ENCODE results near the gene MMP17. TPM values are rescaled to one million over a fixed set of nuclear protein-coding genes. Genes with fewer than 3 reads are reported as not detected.

The MMP17 gene
- polyA plus RNA-seq, 4 donors: 2.5 to 4.5 TPM; not detected in 2

DNA sequence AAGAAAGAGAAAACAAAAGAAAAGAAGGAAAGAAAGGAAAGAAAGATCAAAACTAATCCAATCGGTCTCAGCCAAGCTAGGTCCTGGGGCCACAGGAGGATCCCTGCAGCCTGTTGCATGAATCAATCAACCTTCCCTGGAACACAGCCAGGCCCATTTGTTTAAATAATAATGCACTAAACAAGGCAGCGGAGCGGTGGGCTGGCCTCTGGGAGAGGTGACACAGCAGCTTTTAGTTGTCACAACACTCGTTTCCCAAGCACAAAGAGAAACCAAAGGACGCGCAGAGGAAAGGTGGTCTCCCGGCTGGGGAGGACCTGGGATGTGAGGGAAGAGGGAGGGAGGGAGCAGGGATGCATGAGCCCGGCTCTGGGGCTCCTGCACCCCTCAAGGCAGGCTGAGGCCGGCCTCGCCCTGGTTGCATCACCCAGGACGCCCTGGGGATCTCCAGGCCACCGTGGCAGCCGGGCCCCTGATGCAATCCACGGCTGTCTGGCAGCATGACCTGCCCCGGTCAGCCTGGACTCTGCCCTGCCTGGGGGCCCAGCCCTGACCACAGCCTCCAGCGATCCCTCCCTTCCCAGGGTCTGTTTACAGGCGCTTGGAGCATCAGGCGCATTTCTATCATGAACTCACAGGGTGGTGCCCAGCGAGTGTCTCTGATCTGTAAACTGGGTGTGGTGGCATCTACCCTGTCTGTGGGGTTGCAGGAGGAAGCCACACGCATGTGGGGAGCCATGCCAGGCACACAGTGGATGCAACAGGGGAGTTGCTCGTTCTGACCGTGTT is 32.5 kb downstream of the MMP17 start:
- DNase-seq: peak; percentile 9 to 91
- H3K9me3 ChIP-seq (ENCODE audit: control insufficient read depth in 2 of 2, insufficient read depth in 1 of 2, low read depth in 1 of 2, low read length in 1 of 2): no peaks in the 10 kb centered on the region
- no peaks in the 10 kb centered on the region for H3K36me3 ChIP-seq (ENCODE audit: control insufficient read depth in 3 of 3, insufficient read depth in 2 of 3, low read depth in 1 of 3, low read length in 3 of 3)
- peak overlapping the region in 1 of 3 donors; percentile 29 for H3K4me3 ChIP-seq (ENCODE audit: low read depth in 1 of 3, low read length in 3 of 3)
- FAIRE-seq: no peak
- H3K4me1 ChIP-seq (ENCODE audit: control insufficient read depth in 3 of 3, insufficient read depth in 2 of 3, low read depth in 1 of 3, low read length in 2 of 3): peaks cover 0 to 28% (median 0%) of the 10 kb centered on the region in 3 donors
- H3K27ac ChIP-seq (ENCODE audit: low read depth in 1 of 3, low read length in 2 of 3): peak overlapping the region in 1 of 3 donors; percentile 74
- 9 to 25% (median 14%) methylated on average over 17 to 22 of the region's 22 CpGs for WGBS, 3 donors
- H3K27me3 ChIP-seq (ENCODE audit: control insufficient read depth in 3 of 3, insufficient read depth in 3 of 3, low read length in 3 of 3): peaks cover 0 to 15% (median 0%) of the 10 kb centered on the region in 3 donors

DNA sequence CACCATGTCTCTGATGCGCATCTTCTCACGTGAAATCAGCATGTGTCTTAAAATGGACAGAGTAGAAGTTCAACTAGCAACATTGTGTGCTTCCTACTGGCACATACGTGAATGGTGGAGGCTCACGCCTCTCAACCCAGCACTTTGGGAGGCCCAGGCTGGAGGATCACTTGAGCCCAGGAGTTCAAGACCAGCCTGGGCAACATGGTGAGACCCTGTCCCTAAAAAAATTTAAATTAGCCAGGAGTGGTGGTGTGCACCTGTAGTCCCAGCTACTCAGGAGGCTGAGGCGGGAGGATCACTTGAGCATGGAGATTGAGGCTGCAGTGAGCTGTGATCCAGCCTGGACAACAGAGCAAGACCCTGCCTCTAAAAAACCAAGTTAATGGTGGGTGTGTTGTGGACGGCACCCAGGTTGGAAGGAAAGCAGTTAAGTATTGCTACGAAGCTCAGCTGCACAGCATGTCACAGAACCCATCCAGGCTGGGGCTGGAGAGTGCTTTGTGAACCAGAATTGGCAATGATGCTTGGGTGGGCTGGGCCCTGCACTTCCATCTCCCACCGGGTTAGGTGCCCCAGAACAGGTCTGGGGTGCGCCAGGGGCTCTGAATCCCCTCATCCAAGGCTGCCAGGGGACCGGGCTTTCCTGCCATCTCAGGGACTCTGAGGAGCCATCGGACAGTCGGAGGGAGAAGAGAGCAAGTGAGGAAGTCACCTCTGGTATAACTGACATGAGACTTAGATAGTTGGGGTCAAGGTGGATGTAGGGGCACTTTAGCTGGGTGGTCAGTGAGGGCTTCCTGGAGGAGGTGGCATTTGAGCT is 33.3 kb downstream of the MMP17 start:
- 80 to 90% (median 81%) methylated on average over 12 of the region's 12 CpGs for WGBS, 3 donors
- DNase-seq (no peak), FAIRE-seq (no peak)
- Histone ChIP-seq H3K4me1 (ENCODE audit: control insufficient read depth in 3 of 3, insufficient read depth in 2 of 3, low read depth in 1 of 3, low read length in 2 of 3) (peaks cover 0 to 28% (median 0%) of the 10 kb centered on the region in 3 donors), H3K9me3 (ENCODE audit: control insufficient read depth in 2 of 2, insufficient read depth in 1 of 2, low read depth in 1 of 2, low read length in 1 of 2) (no peaks in the 10 kb centered on the region), H3K27ac (ENCODE audit: low read depth in 1 of 3, low read length in 2 of 3) (peak overlapping the region in 1 of 3 donors; percentile 74), H3K27me3 (ENCODE audit: control insufficient read depth in 3 of 3, insufficient read depth in 3 of 3, low read length in 3 of 3) (peaks cover 0 to 7% (median 0%) of the 10 kb centered on the region in 3 donors), H3K36me3 (ENCODE audit: control insufficient read depth in 3 of 3, insufficient read depth in 2 of 3, low read depth in 1 of 3, low read length in 3 of 3) (no peaks in the 10 kb centered on the region), H3K4me3 (ENCODE audit: low read depth in 1 of 3, low read length in 3 of 3) (no peak overlapping the region)

DNA sequence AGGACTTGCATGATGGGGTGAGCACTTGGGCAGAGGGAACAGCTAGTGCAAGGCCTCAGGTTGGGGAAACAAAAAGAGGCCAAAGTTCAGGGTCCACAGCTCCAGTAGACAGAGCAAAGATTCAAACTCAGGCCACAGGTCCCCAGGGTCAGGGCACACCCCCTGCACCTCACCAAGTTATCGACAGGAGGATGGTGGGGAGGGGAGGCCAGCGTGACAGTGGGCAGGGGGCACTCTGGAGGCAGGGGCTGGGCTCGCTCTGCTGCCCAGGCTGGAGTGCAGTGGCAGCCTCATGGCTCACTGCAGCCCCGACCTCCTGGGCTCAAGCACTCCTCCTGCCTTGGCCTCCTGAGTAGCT is 33.9 kb downstream of the MMP17 start:
- H3K9me3 ChIP-seq (ENCODE audit: control insufficient read depth in 2 of 2, insufficient read depth in 1 of 2, low read depth in 1 of 2, low read length in 1 of 2): no peaks in the 10 kb centered on the region
- WGBS, 3 donors: 36 to 55% (median 42%) methylated on average over 4 of the region's 4 CpGs
- H3K27ac ChIP-seq (ENCODE audit: low read depth in 1 of 3, low read length in 2 of 3): no peak overlapping the region
- H3K4me1 ChIP-seq (ENCODE audit: control insufficient read depth in 3 of 3, insufficient read depth in 2 of 3, low read depth in 1 of 3, low read length in 2 of 3): peaks cover 0 to 28% (median 0%) of the 10 kb centered on the region in 3 donors
- no peak for DNase-seq
- no peak overlapping the region for H3K4me3 ChIP-seq (ENCODE audit: low read depth in 1 of 3, low read length in 3 of 3)
- no peaks in the 10 kb centered on the region for H3K36me3 ChIP-seq (ENCODE audit: control insufficient read depth in 3 of 3, insufficient read depth in 2 of 3, low read depth in 1 of 3, low read length in 3 of 3)
- H3K27me3 ChIP-seq (ENCODE audit: control insufficient read depth in 3 of 3, insufficient read depth in 3 of 3, low read length in 3 of 3): peaks cover 0 to 5% (median 0%) of the 10 kb centered on the region in 3 donors
- FAIRE-seq: no peak

DNA sequence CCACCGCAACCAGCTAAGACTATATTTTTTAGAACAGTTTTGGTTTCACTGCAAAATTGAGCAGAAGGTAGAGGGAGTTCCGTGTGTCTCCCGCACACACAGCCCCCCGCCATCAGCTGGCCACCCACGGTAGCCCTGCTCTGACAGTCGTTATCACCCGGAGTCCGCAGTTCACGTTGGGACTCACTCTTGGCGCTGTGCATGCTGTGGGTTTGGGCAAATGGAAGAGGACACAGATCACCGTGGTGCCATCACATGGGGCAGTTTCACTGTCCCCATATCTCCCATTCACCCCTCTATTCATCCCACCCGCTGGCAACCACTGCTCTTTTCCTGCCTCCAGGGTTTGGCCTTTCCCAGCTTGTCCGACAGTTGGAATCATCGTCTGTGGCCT is 34.4 kb downstream of the MMP17 start:
- DNase-seq (no peak), FAIRE-seq (no peak)
- H3K4me3 ChIP-seq (ENCODE audit: low read depth in 1 of 3, low read length in 3 of 3): no peak overlapping the region
- no peaks in the 10 kb centered on the region for H3K36me3 ChIP-seq (ENCODE audit: control insufficient read depth in 3 of 3, insufficient read depth in 2 of 3, low read depth in 1 of 3, low read length in 3 of 3)
- peaks cover 0 to 28% (median 0%) of the 10 kb centered on the region in 3 donors for H3K4me1 ChIP-seq (ENCODE audit: control insufficient read depth in 3 of 3, insufficient read depth in 2 of 3, low read depth in 1 of 3, low read length in 2 of 3)
- H3K27me3 ChIP-seq (ENCODE audit: control insufficient read depth in 3 of 3, insufficient read depth in 3 of 3, low read length in 3 of 3): peaks cover 0 to 5% (median 0%) of the 10 kb centered on the region in 3 donors
- H3K27ac ChIP-seq (ENCODE audit: low read depth in 1 of 3, low read length in 2 of 3): no peak overlapping the region
- 43 to 67% (median 55%) methylated on average over 14 of the region's 14 CpGs for WGBS, 3 donors
- H3K9me3 ChIP-seq (ENCODE audit: control insufficient read depth in 2 of 2, insufficient read depth in 1 of 2, low read depth in 1 of 2, low read length in 1 of 2): no peaks in the 10 kb centered on the region

DNA sequence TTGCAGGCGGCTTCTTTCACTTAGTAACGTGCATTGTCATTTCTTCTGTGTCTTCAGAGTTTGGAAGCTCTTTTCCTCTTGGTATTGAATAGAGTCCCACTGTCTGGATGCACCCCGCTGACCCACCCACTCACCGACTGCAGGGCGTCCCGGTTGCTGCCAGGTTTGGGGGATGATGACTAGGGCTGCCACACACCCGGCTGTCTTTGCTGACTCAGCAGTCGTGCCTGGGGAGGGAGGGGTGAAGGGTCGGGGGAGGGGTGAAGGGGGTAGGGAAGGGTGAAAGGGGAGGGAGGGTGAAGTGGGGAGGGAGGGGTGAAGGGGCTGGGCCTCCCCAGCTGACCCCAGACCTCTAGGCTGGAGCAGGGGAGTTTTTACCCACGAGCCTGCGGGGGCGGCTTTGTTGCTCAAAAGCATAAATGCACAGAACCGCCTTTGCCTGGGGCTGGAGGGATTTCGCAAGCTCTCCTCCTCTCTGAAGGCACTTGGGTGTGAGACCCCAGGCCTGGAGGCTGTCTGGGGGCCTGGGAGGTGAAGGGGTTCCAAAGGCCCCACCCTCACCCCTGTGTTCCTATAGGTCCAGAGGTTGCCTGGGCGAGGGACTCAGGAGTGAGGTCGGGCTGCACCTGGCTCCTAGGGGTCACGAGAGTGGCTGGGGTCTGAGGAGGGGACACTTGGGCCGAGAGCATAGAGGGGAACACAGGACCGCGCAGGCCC is 35.0 kb downstream of the MMP17 start:
- H3K4me1 ChIP-seq (ENCODE audit: control insufficient read depth in 3 of 3, insufficient read depth in 2 of 3, low read depth in 1 of 3, low read length in 2 of 3): peaks cover 0 to 28% (median 0%) of the 10 kb centered on the region in 3 donors
- DNase-seq: no peak
- H3K4me3 ChIP-seq (ENCODE audit: low read depth in 1 of 3, low read length in 3 of 3): no peak overlapping the region
- no peak for FAIRE-seq
- H3K36me3 ChIP-seq (ENCODE audit: control insufficient read depth in 3 of 3, insufficient read depth in 2 of 3, low read depth in 1 of 3, low read length in 3 of 3): no peaks in the 10 kb centered on the region
- 35 to 51% (median 40%) methylated on average over 20 of the region's 20 CpGs for WGBS, 3 donors
- H3K27me3 ChIP-seq (ENCODE audit: control insufficient read depth in 3 of 3, insufficient read depth in 3 of 3, low read length in 3 of 3): peaks cover 0 to 5% (median 0%) of the 10 kb centered on the region in 3 donors
- H3K9me3 ChIP-seq (ENCODE audit: control insufficient read depth in 2 of 2, insufficient read depth in 1 of 2, low read depth in 1 of 2, low read length in 1 of 2): no peaks in the 10 kb centered on the region
- H3K27ac ChIP-seq (ENCODE audit: low read depth in 1 of 3, low read length in 2 of 3): no peak overlapping the region

DNA sequence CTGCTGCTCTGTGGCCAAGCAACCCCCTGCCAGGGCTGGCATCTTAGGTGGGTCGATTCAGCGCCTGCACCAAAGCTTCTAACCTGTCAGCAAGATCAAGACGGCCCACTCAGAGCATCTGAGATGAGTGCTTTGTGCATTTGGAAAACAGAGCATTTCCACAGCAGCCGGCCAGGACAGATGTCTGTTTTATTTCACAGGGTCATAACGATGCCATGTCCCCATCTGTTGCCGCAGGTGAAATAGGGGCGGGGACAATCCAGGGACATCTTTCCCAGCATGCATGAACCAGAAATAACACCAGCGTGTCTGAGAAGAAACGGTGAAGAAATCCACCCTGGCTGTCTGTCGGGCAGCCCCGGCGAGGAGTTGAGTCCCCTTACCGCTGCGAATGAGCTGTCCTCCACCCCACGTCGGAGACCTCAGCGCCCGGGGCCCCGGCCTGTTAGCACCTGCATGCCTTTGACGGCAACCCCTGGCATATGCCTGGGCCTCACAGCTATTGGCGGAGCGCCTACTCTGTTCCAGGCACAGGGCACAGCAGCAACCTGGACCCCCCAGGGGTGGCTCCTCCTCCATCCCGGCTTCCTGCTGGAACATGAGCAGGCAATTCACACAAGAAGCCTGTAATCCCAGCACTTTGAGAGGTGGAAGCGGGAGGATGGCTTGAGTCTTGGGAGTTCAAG is 35.7 kb downstream of the MMP17 start:
- DNase-seq: no peak
- 72 to 76% (median 76%) methylated on average over 24 of the region's 24 CpGs for WGBS, 3 donors
- Histone ChIP-seq H3K4me3 (ENCODE audit: low read depth in 1 of 3, low read length in 3 of 3) (no peak overlapping the region), H3K9me3 (ENCODE audit: control insufficient read depth in 2 of 2, insufficient read depth in 1 of 2, low read depth in 1 of 2, low read length in 1 of 2) (no peaks in the 10 kb centered on the region), H3K27me3 (ENCODE audit: control insufficient read depth in 3 of 3, insufficient read depth in 3 of 3, low read length in 3 of 3) (peaks cover 0 to 5% (median 0%) of the 10 kb centered on the region in 3 donors), H3K4me1 (ENCODE audit: control insufficient read depth in 3 of 3, insufficient read depth in 2 of 3, low read depth in 1 of 3, low read length in 2 of 3) (peaks cover 0 to 28% (median 0%) of the 10 kb centered on the region in 3 donors), H3K27ac (ENCODE audit: low read depth in 1 of 3, low read length in 2 of 3) (no peak overlapping the region), H3K36me3 (ENCODE audit: control insufficient read depth in 3 of 3, insufficient read depth in 2 of 3, low read depth in 1 of 3, low read length in 3 of 3) (no peaks in the 10 kb centered on the region)
- no peak for FAIRE-seq

DNA sequence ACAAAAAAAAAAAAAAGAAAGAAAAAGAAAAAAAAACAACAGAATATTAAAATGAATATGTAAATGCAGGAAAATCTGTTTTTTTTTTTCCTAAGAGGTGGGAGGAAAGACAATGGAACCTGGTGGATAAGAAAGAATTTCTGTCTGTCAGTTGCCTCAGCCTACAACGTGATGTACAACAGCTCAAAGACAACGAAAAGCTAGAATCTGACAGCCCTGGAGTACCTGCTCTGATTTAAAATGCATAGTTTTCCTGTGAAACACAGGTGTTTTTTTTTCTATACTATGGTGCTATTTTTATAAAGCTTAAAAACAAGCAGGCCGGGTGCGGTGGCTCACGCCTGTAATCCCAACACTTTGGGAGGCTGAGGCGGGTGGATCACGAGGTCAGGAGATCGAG is 36.3 kb downstream of the MMP17 start:
- 81 to 94% (median 88%) methylated on average over 8 of the region's 8 CpGs for WGBS, 3 donors
- H3K4me3 ChIP-seq (ENCODE audit: low read depth in 1 of 3, low read length in 3 of 3): no peak overlapping the region
- DNase-seq (no peak), FAIRE-seq (no peak)
- H3K27ac ChIP-seq (ENCODE audit: low read depth in 1 of 3, low read length in 2 of 3): no peak overlapping the region
- H3K27me3 ChIP-seq (ENCODE audit: control insufficient read depth in 3 of 3, insufficient read depth in 3 of 3, low read length in 3 of 3): peaks cover 0 to 5% (median 0%) of the 10 kb centered on the region in 3 donors
- H3K36me3 ChIP-seq (ENCODE audit: control insufficient read depth in 3 of 3, insufficient read depth in 2 of 3, low read depth in 1 of 3, low read length in 3 of 3): no peaks in the 10 kb centered on the region
- H3K9me3 ChIP-seq (ENCODE audit: control insufficient read depth in 2 of 2, insufficient read depth in 1 of 2, low read depth in 1 of 2, low read length in 1 of 2): no peaks in the 10 kb centered on the region
- peaks cover 0 to 24% (median 0%) of the 10 kb centered on the region in 3 donors for H3K4me1 ChIP-seq (ENCODE audit: control insufficient read depth in 3 of 3, insufficient read depth in 2 of 3, low read depth in 1 of 3, low read length in 2 of 3)
